GM15510 (cell line): Measurements from ENCODE around the gene TTLL12.

Experiments used
- POLR2A ChIP-seq: IDR thresholded peaks from 3 replicates; pipeline ENCODE4 v1.6.1; 2011; ENCODE audit warnings: borderline replicate concordance; ENCODE audit not compliant: insufficient read length; ENCODE audit errors: extremely low read depth

The TTLL12 gene

DNA sequence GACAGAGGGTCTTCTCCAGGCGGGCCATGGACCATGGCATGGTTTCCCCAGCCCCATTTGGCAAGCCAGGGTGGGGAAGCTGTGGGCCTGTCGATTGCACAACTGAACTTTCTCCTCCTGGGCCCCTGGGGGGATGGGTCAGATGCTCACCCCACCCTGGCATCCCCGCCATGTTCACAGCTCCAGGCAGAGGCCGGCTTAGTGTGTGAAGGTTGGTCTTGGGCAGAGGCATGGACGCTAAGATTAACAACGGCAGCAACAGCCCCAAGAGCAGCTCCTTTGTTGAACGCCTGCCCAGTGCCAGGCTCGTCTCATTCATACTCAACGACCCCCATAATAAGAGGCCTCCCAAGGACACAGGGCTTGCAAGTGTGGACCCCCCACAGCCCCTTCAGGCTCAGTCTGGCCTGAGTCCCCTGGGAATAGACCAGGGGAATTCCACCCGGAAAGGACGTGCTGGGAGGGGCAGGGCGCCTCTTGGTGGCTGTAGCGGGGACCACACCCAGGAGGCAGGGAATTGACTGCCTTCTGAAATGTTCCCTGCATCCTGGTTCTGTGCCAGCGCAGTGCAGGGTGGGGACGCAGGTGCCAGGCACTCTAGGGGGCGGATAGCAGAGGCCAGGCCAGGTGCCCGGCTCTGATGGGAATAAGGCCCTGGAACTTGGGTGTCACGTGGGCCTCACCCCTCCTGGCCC, 27.3 kb downstream of the TTLL12 start:
- no peak for TF ChIP-seq POLR2A

DNA sequence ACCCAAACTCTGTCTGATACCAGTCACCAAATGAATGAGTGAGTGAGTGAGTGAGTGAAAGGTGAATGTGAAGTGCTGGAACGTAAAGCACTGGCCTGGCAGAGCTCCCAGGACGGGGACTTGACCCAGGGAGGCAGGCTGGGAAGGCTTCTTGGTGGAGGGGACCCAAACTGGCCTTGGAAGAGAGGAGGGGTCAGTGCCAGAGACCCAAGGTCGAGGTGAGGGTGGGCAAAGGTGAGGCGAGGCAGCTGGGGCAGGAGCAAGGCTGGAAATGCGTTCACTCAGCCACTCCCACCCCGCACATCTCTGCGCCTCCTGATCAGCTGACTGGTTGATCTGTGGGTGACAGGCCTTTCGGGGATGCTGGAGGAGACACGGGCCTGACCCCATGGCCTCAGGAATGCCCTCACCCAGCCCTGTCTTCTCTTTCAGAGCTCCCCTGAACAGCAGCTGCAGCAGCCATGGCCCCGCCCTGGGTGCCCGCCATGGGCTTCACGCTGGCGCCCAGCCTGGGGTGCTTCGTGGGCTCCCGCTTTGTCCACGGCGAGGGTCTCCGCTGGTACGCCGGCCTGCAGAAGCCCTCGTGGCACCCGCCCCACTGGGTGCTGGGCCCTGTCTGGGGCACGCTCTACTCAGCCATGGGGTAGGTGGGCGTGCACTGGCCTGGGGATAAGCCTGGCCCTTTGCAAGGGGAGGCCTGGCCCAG, 28.0 kb downstream of the TTLL12 start:
- TF ChIP-seq POLR2A = no peak

DNA sequence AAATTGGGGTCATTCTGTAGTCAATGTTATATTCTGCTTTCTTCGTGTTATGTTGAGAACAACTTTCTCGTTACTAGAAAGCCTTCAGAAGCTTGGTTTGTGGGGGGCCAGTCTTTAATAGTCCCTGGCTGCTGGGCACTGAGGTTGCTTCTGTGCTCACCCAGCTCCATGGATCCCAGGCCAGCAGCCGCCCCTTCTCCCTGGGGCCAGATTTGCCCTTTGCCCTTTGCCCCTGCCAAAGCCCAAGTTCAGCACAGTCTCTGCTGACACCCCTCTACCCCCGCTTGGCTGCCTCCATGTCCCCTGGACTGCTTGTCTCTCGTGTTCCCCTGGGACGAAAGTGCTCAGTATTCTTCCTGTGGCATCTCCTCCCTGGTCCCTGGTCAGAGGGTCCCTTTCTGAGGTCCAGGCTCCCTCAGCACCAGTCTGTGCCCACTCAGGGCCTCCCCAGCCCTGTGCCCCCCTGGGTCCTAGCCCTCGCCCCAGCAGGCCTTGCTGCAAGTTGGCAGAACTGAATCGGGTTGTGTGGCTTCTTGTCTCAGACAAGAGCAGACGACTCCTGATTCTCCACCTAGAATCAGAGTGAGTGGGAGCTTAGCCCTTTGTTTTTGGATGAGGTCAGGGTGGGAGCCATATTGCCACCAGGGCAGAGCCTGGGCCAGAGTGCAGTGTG, 28.9 kb downstream of the TTLL12 start:
- TF ChIP-seq POLR2A = no peak

DNA sequence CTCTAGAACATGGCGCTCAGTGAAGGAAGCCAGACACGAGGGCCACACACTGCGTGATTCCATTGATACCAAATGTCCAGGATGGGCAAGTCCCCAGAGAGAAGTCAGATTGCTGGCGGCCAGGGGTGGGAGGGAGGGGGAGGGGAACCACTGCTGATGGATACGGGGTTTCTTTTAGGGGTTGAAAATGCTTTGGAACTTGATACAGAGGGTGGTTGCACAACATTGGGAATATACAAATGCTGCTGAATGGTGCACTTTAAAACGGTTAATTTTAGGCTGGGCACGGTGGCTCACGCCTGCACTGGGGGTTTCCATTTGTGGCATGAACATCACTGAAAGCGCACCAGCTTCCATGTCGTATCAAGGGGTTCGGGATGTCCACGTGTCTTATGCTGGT, 30.5 kb downstream of the TTLL12 start:
- TF ChIP-seq POLR2A = no peak

DNA sequence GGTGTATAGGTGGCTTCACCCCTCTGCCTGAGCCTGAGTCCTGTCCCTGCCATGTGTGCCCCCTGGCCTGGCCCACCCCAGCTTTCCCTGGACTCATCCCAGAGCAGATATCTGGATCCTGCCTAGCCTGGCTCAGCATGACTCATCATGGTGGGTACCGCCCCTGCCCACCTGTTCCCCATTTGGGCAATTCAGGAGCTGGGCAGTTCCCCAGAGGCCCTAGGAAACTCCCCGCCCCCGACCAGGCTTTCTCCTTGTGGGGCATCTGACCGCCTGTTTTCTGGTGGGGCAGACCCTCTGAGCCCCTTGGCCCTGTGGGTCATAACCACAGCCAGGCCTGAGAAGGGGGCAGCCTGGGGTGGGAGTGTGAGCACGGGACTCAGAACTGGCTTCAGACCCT, 31.1 kb downstream of the TTLL12 start:
- TF ChIP-seq POLR2A = no peak

DNA sequence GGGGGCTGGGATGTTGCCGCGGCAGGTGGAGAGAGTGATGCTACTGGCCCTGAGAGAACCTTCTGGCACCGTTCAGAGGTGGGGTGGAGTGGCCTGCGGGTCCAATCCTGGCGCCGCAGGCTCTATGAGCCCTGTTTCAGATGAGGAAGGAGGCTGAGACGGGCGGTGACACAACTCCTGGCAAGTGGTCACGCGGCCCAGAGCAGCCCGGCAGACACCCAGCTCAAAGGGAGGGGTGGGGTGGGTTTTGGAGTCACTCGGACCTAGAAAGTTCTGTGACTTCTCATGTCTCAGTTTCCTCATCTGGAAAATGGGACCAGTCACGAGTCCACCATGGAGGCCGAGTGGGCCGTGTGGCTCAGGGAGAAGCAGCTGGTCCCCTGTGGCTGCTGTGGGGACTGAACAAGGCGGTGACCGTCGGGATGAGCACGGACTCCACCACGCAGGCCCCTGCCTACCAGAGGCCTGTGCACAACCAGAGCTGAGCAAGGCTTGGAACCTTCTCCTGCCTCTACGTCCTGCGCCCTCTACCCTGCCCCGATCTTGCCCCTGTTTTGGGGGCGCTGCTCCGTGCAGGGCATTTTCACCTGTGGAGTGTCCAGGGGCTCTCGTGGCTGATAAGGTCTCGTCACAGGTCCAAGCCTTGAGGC, 31.9 kb downstream of the TTLL12 start:
- TF ChIP-seq POLR2A = no peak

DNA sequence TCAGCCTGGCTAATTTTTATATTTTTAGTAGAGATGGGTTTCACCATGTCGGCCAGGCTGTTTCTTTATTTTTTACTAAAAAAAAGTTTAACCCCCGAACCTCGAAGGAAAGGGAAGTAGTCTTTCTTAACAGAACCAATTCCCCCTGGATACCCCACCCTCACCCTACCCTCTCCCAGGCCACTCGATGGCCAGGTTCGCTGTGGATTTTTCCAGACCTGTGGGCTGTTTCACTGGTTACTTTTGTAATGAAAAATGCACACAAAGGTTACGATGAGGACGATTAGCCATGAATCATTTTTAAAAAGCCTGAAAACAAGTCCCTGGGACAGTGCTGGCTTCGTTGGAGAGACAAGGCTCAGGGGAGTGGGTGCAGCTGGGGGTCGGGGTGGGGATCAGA, 33.0 kb downstream of the TTLL12 start:
- TF ChIP-seq POLR2A = no peak

DNA sequence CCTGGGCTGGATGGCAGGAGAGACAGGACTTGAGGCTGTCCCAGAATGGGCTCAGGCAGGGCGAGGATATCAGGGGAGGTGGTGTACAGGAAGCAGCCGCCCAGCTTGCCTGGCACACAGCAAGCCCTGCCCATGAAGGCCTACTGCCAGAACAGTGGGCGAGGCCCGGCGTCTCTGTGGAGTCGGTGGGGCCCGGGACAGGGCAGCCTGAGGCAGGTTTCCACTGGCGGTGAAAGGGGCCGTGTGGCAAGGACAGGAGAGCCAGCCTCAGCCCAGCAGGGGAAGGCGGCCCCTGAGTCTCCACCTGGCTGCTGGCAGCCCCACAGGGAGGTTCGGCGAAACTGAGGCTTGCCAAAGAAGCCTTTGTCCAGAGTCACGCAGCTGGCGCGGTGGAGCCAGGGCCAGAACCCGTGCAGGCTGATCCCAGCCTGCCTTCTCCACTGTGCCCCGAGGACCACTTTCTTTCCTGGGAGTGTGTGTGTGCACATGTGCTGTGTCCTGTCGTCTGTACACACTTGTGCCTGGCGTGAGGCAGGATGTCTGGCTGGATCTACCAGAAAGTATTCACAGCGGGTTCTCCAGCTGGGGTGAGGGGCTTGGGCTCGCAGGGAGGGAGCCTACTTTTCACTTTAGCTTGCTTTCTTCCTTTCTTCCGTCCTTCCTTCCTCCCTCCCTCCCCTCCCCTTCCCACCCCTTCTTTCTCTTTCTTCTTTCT, 34.4 kb downstream of the TTLL12 start:
- TF ChIP-seq POLR2A = no peak

DNA sequence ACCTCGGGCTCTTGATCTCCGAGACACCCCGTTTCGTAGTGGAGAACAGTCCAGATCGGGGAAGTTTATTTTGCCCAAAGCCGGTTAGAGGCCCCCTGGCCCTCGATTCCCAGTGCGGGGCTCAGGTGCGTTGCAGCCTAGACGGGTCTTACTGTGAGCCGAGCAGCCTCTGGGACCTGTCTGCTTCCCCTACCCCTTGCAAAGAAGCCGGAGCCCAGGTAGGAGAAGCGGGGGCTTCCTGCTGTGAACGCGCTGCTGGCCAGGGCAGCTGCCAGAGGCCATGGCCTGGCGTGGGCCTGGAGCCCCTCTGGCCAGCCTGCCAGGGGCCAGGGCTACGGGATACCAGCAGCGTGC, 35.0 kb downstream of the TTLL12 start:
- no peak for TF ChIP-seq POLR2A

DNA sequence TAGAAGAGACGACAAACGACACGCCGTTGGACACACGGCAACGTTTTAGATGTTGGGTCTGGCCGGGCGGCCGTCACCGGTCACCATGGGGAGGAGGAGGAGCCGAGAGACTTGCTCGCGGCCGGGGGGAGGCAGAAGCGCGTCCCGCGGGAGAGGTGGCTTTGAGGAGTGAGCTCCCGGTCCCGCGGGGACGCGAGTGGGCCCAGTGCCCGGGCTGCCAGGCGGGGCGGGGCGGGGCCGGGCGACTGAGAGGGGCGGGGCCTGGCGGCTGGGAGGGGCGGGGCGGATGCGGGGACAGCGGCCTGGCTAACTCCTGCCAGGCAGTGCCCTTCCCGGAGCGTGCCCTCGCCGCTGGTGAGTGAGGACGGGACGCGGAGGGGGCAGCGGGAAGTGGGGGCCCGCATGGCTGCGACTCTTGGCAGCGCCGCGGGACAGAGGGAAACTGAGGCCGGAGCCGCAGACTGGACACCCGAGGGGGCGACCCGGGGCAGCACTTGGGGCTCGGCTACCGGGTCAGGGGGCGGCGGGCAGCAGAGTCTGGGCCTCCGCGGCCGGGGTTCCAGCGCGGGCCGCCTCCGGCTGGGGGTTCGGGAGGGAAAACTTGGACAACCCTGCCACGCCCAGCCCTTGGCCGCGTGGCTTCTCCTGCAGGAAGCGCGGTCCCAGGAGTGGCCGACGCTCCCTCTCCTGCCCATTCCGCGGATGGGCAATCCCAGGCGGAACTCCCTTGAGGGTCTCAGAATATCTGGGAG, 35.5 kb downstream of the TTLL12 start, which contains the start of gene TSPO:
TSS of gene TSPO (plus strand) at position 309 of the 752 bp plus-strand sequence. CDS start 7,680 bp downstream, outside the sequence.
- TF ChIP-seq POLR2A = peak; percentile 33

DNA sequence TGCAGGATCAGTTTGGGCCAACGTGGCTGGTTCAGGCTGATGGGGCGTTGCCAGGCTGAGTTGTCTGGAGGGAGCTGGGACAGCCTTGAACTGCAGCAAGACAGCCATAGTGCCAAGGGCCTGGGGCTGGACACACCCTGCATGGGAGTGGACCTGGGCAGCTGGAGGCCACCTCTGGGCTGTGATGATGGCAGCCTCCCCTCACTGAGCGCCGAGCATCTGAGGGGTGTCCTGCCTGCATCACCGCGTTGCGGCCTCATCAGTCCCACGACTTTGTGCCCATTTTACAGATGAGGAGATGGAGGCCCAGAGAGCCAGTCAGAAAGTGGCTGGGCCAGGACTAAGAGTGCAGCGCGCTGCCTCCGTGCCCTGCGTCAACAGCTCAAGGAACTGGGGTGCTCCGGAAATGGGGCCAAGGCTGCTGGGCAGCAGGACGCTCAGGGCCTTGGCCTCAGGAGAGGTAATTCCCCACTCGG, 36.2 kb downstream of the TTLL12 start:
- no peak for TF ChIP-seq POLR2A

DNA sequence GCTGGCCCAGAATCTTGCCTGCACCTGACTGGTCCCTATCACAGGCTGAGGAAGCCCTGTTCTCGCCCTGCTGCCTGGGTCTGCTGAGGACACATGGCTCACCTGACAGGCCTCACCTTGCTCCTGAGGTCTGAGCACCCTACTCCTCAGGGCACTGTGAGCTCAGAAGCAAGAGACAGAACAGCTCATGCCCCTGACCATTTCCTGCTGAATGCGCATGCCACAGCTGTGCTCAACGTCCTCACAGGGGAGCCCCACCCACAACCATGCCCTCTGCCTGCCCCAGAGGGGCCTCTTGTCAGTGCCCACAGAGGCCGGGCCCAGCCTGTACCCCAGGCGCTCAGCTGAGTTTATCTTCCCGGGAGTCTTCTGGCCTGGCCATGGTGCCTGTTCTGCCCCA, 38.4 kb downstream of the TTLL12 start:
- TF ChIP-seq POLR2A = no peak

DNA sequence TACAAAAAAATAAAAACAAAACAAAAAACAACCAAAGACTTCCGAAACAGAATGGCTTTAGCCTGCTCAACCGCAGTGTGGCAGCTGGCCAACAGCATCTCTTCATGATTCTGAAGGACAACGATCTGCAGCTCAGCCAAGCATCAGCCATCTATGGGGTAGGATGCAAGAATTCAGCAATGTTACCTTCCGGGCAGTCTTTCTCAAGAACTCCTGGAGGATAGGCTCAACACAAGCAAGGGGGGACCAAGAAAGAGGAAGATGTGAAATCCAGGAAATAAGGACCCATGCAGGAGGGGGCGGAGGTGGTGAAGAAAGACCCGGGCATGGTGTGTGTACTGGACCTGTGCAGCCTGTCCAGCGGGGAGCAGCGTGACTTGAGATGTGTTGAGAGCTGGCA, 39.1 kb downstream of the TTLL12 start:
- TF ChIP-seq POLR2A = no peak

DNA sequence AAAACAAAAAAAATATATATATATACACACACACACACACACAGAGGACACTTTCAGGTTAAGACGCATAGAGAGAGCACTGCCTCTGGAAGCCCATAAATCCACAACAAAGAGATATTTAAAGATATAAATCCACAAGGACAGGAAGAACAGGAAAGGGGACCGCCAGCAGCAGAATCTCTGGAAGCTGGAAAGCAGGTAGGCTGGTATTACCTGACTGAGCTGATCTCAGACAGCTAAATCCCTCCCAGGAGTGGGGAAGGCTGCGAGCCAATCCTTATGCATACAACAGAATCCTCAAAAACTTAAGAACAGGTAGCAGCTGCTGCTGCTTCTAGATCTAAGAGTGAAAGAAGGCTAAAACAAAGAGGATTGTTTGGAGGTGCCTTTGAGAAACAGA, 42.0 kb downstream of the TTLL12 start:
- TF ChIP-seq POLR2A = no peak
